HG02588 (cell line): ENCODE measurements around the gene OGDH.

Source experiments
- ATAC-seq: cut with Tn5 transposase; IDR thresholded peaks from one replicate; pipeline ENCODE4 v1.9.1; 2021; ENCODE audit warnings: mild to moderate bottlenecking, moderate library complexity; ENCODE audit not compliant: unreplicated experiment

The OGDH gene

GRCh38 chr7:44618045-44618444 is 11.6 kb downstream of the OGDH start:
- no peak for ATAC-seq

- no peak for ATAC-seq
Observed at GRCh38 chr7:44618753-44619152, 12.3 kb downstream of the OGDH start.

GRCh38 chr7:44621034-44621749 is 14.8 kb downstream of the OGDH start:
- ATAC-seq, result no peak

GRCh38 chr7:44621750-44622103 is 15.3 kb downstream of the OGDH start:
- no peak for ATAC-seq

GRCh38 chr7:44622342-44623151 is 16.1 kb downstream of the OGDH start:
- peak; percentile 76 for ATAC-seq

- ATAC-seq, result no peak
Observed at GRCh38 chr7:44624318-44624717, 17.9 kb downstream of the OGDH start.

GRCh38 chr7:44625526-44626471 is 19.4 kb downstream of the OGDH start:
- ATAC-seq, result no peak

GRCh38 chr7:44626620-44627019 is 20.2 kb downstream of the OGDH start:
- ATAC-seq, result no peak

- ATAC-seq, result peak; percentile 43
Observed at GRCh38 chr7:44629829-44630522, 23.5 kb downstream of the OGDH start.

GRCh38 chr7:44630792-44631457 is 24.5 kb downstream of the OGDH start:
- ATAC-seq, result no peak

- ATAC-seq, result no peak
Observed at GRCh38 chr7:44631458-44632115, 25.2 kb downstream of the OGDH start.

GRCh38 chr7:44632196-44632595 is 25.8 kb downstream of the OGDH start:
- ATAC-seq, result no peak

GRCh38 chr7:44633254-44634186 is 27.1 kb downstream of the OGDH start:
- ATAC-seq, result peak; percentile 42

- ATAC-seq, result no peak
Observed at GRCh38 chr7:44634187-44634838, 27.9 kb downstream of the OGDH start.

- no peak for ATAC-seq
Observed at GRCh38 chr7:44634839-44635591, 28.6 kb downstream of the OGDH start.

GRCh38 chr7:44636041-44636584 is 29.7 kb downstream of the OGDH start:
- ATAC-seq, result no peak

GRCh38 chr7:44636926-44637325 is 30.5 kb downstream of the OGDH start:
- ATAC-seq, result no peak
